Keratinocyte (primary cell): ENCODE measurements around the gene SYT1.

Experiments
- EZH2 ChIP-seq: IDR thresholded peaks from one replicate; pipeline ENCODE4 v1.6.1; 2012; ENCODE audit warnings: inconsistent platforms, mild to moderate bottlenecking, low read length, moderate library complexity
- TF ChIP-seq, protein P1 (sequence below), 3 experiments: IDR thresholded peaks in 1 of 3; conservative IDR thresholded peaks in 1 of 3; optimal IDR thresholded peaks in 1 of 3; 2 replicates in 2 of 3; 3 replicates in 1 of 3; pipeline versions ENCODE3 to v1.5.1; 2011; ENCODE audit warnings: low read length in 3 of 3, mild to moderate bottlenecking in 3 of 3, moderate library complexity in 2 of 3, control low read depth in 1 of 3, inconsistent platforms in 1 of 3; ENCODE audit not compliant: insufficient read depth in 2 of 3; ENCODE audit errors: extremely low read depth in 1 of 3

DNA sequence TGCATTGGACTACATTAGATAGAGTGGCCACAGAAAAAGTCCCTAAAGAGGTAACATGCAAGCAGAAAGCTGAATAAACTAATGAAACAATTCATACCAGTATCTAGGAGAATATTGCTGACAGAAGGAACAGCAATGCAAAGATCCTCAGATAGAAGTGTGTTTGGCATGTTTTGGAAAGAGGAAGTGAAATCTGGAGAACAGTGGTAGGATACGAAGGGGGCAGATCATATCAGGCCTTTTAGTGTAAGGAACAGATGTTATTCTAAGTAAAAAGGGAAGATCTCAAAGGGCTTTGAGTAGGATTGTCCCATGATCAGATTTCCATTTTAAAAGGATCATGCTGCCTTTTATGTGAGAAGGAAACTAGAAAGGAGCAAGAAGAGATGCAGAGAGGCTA, 483.3 kb downstream of the SYT1 start:
- TF ChIP-seq, protein P1, sequence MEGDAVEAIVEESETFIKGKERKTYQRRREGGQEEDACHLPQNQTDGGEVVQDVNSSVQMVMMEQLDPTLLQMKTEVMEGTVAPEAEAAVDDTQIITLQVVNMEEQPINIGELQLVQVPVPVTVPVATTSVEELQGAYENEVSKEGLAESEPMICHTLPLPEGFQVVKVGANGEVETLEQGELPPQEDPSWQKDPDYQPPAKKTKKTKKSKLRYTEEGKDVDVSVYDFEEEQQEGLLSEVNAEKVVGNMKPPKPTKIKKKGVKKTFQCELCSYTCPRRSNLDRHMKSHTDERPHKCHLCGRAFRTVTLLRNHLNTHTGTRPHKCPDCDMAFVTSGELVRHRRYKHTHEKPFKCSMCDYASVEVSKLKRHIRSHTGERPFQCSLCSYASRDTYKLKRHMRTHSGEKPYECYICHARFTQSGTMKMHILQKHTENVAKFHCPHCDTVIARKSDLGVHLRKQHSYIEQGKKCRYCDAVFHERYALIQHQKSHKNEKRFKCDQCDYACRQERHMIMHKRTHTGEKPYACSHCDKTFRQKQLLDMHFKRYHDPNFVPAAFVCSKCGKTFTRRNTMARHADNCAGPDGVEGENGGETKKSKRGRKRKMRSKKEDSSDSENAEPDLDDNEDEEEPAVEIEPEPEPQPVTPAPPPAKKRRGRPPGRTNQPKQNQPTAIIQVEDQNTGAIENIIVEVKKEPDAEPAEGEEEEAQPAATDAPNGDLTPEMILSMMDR (optimal IDR thresholded peaks at IDR 0.05 in 1 of 3, IDR thresholded peaks at IDR 0.05 in 1 of 3, conservative IDR thresholded peaks at IDR 0.05 in 1 of 3; ENCODE audit: extremely low read depth in 1 of 3, insufficient read depth in 2 of 3, low read length in 3 of 3): no peak
- no peak for TF ChIP-seq EZH2
